Hepatic stellate cell (primary cell): ENCODE results near the gene MEGF10.

ENCODE experiments used
- DNase-seq: peaks from one replicate; pipeline ENCODE4 v3.0.0; 2011; ENCODE audit warnings: low spot score

The MEGF10 gene

GRCh38 chr5:127370631-127371030, 80.0 kb downstream of the MEGF10 start:
- no peak for DNase-seq

GRCh38 chr5:127373858-127374491, 83.4 kb downstream of the MEGF10 start:
- no peak for DNase-seq

GRCh38 chr5:127375124-127375523, 84.5 kb downstream of the MEGF10 start:
- no peak for DNase-seq

GRCh38 chr5:127375544-127376091, 85.0 kb downstream of the MEGF10 start:
- DNase-seq: no peak

- no peak for DNase-seq
These were observed 87.1 kb downstream of the MEGF10 start for GRCh38 chr5:127377651-127378050.

- no peak for DNase-seq
These were observed 95.3 kb downstream of the MEGF10 start for GRCh38 chr5:127385936-127386335.

- peak; percentile 60 for DNase-seq
These were observed 96.0 kb downstream of the MEGF10 start for GRCh38 chr5:127386557-127386956.

GRCh38 chr5:127389601-127390000, 99.0 kb downstream of the MEGF10 start:
- DNase-seq: no peak

- DNase-seq: no peak
These were observed 102.2 kb downstream of the MEGF10 start for GRCh38 chr5:127392762-127393161.

GRCh38 chr5:127396490-127397155, 106.0 kb downstream of the MEGF10 start:
- no peak for DNase-seq

GRCh38 chr5:127398508-127398907, 107.9 kb downstream of the MEGF10 start:
- DNase-seq: no peak

GRCh38 chr5:127399068-127399467, 108.5 kb downstream of the MEGF10 start:
- no peak for DNase-seq

GRCh38 chr5:127400539-127400938, 109.9 kb downstream of the MEGF10 start:
- DNase-seq: no peak

- no peak for DNase-seq
These were observed 110.5 kb downstream of the MEGF10 start for GRCh38 chr5:127400946-127401670.

- no peak for DNase-seq
These were observed 111.8 kb downstream of the MEGF10 start for GRCh38 chr5:127402361-127402760.

- no peak for DNase-seq
These were observed 113.6 kb downstream of the MEGF10 start for GRCh38 chr5:127404190-127404589.

GRCh38 chr5:127406326-127407121, 115.9 kb downstream of the MEGF10 start:
- DNase-seq: no peak

- DNase-seq: no peak
These were observed 118.8 kb downstream of the MEGF10 start for GRCh38 chr5:127409246-127409917.

GRCh38 chr5:127409921-127410675, 119.5 kb downstream of the MEGF10 start:
- DNase-seq: no peak

- DNase-seq: no peak
These were observed 120.4 kb downstream of the MEGF10 start for GRCh38 chr5:127410959-127411358.

GRCh38 chr5:127411381-127411780, 120.8 kb downstream of the MEGF10 start:
- DNase-seq: no peak
